Upper lobe of right lung (tissue), 1 donor: ENCODE results near the gene ALDH3A2. TPM values are rescaled to one million over a fixed set of nuclear protein-coding genes. Genes with fewer than 3 reads are reported as not detected.

ENCODE experiments used
- ATAC-seq: fragments of 200-7000 bp; cut with Tn5 transposase; one replicate; pipeline ENCODE4 v1.9.1; 2020; ENCODE audit warnings: mild to moderate bottlenecking, moderate library complexity
- DNase-seq: peaks from one replicate; pipeline ENCODE4 v3.0.0-alpha.2; 2020
- H3K27ac ChIP-seq: fragments of 200-600 bp; one replicate; pipeline ENCODE4 v1.8.0; 2022
- H3K27me3 ChIP-seq: fragments of 200-600 bp; one replicate; pipeline ENCODE4 v1.8.0; 2022; ENCODE audit warnings: mild to moderate bottlenecking
- H3K36me3 ChIP-seq: fragments of 200-600 bp; one replicate; pipeline ENCODE4 v1.8.0; 2022
- H3K4me1 ChIP-seq: fragments of 200-600 bp; one replicate; pipeline ENCODE4 v1.8.0; 2022
- H3K4me3 ChIP-seq: fragments of 200-600 bp; one replicate; pipeline ENCODE4 v1.8.0; 2022; ENCODE audit warnings: mild to moderate bottlenecking
- H3K9me3 ChIP-seq: fragments of 200-600 bp; one replicate; pipeline ENCODE4 v1.8.0; 2022
- CTCF ChIP-seq: fragments of 200-600 bp; IDR thresholded peaks from one replicate; pipeline ENCODE4 v1.8.0; 2022; ENCODE audit warnings: antibody characterized with exemption
- intact Hi-C: fragments of 100-400 bp; cut with DNase I; formaldehyde crosslinking; loops from one replicate; pipeline ENCODE4 v1.11.0; 2022
- total RNA-seq: library from RNA; stranded (reverse); fragmentation: NEBNext Ultra II Directional; extraction: Animal tissue kit (Norgen Biotek cat#: 25700); gene quantifications from one replicate; pipeline ENCODE4 v1.2.1, GENCODE V29; 2021
- donor health status: DM: no; HTN: yes; CAD: no; lungs with severe emphysema.

Gene ALDH3A2
- total RNA-seq, 1 donor from 2014 or later, result 134 TPM

GRCh38 chr17:19630661-19631060 is 17.9 kb upstream of the ALDH3A2 start:
- Histone ChIP-seq H3K27ac (no peak overlapping the region), H3K4me1 (no peaks in the 10 kb centered on the region), H3K36me3 (no peaks in the 10 kb centered on the region), H3K27me3 (no peaks in the 10 kb centered on the region), H3K4me3 (no peak overlapping the region), H3K9me3 (no peaks in the 10 kb centered on the region)
- ATAC-seq (no peak), DNase-seq (no peak)
- no peak for TF ChIP-seq CTCF
- intact Hi-C loops, result no loop called here

- intact Hi-C loops, result no loop called here
- no peak for ATAC-seq
These were observed 16.6 kb upstream of the ALDH3A2 start for GRCh38 chr17:19631905-19632304.

GRCh38 chr17:19641687-19642372 is 6.7 kb upstream of the ALDH3A2 start:
- no peak for ATAC-seq
- no peaks in the 10 kb centered on the region for H3K27me3 ChIP-seq
- H3K4me1 ChIP-seq, result peaks cover 1% of the 10 kb centered on the region
- H3K27ac ChIP-seq, result no peak overlapping the region
- no peak for TF ChIP-seq CTCF
- no peaks in the 10 kb centered on the region for H3K9me3 ChIP-seq
- intact Hi-C loops, result no loop called here
- no peak for DNase-seq
- H3K36me3 ChIP-seq, result no peaks in the 10 kb centered on the region
- H3K4me3 ChIP-seq, result no peak overlapping the region

More at GRCh38 chr17:19631905-19632304, 16.6 kb upstream of the ALDH3A2 start:
- H3K27ac ChIP-seq, result no peak overlapping the region
- H3K27me3 ChIP-seq, result no peaks in the 10 kb centered on the region
- DNase-seq, result no peak
- H3K4me1 ChIP-seq, result no peaks in the 10 kb centered on the region
- H3K4me3 ChIP-seq, result no peak overlapping the region
- H3K36me3 ChIP-seq, result no peaks in the 10 kb centered on the region
- no peaks in the 10 kb centered on the region for H3K9me3 ChIP-seq
- no peak for TF ChIP-seq CTCF

GRCh38 chr17:19642373-19642893 is 6.1 kb upstream of the ALDH3A2 start:
- DNase-seq, result no peak
- no peak for ATAC-seq
- intact Hi-C loops, result no loop called here
- TF ChIP-seq CTCF, result no peak
- H3K4me3 ChIP-seq, result no peak overlapping the region
- no peaks in the 10 kb centered on the region for H3K36me3 ChIP-seq
- no peak overlapping the region for H3K27ac ChIP-seq
- no peaks in the 10 kb centered on the region for H3K27me3 ChIP-seq
- H3K9me3 ChIP-seq, result no peaks in the 10 kb centered on the region
- H3K4me1 ChIP-seq, result peaks cover 7% of the 10 kb centered on the region

- no peak for TF ChIP-seq CTCF
- DNase-seq, result no peak
- H3K27me3 ChIP-seq, result no peaks in the 10 kb centered on the region
- no peak for ATAC-seq
- no peak overlapping the region for H3K27ac ChIP-seq
- H3K4me3 ChIP-seq, result no peak overlapping the region
- intact Hi-C loops, result no loop called here
- no peaks in the 10 kb centered on the region for H3K36me3 ChIP-seq
- peaks cover 13% of the 10 kb centered on the region for H3K4me1 ChIP-seq
- no peaks in the 10 kb centered on the region for H3K9me3 ChIP-seq
These were observed 3.9 kb upstream of the ALDH3A2 start for GRCh38 chr17:19644493-19645210.
